HepG2 (cell line): ENCODE measurements around the gene MPZL3. TPM values are rescaled to one million over a fixed set of nuclear protein-coding genes. Genes with fewer than 3 reads are reported as not detected.

Source experiments
- ATAC-seq: fragments of 200-7000 bp; cut with Tn5 transposase; 3 replicates; pipeline ENCODE4 v1.9.1; 2020; ENCODE audit warnings: mild to moderate bottlenecking, moderate library complexity
- BruUV-seq: library from RNA; stranded (reverse); fragments of 400-500 nt; replicated peaks from 2 replicates; lab custom pipeline; 2021; lab: Mats Ljungman, UMichigan
- CTCF ChIA-PET: fragments of 300-600 bp; formaldehyde crosslinking; extraction: SDS; loops from one replicate; lab custom pipeline; 2021; ENCODE audit warnings: low total read pairs, inconsistent platforms, low intra/inter-chr PET ratio; lab: Yijun Ruan, JAX
- POLR2A ChIA-PET: fragments of 350-600 bp; sonication (Branson Sonifier 250); formaldehyde crosslinking; loops from one replicate; lab custom pipeline; 2020; ENCODE audit warnings: antibody characterized with exemption, inconsistent platforms; lab: Yijun Ruan, JAX
- DNase-seq: peaks from one replicate; pipeline ENCODE4 v3.0.0-alpha.2; 2015; ENCODE audit warnings: low spot score
- FAIRE-seq: peaks from 3 replicates; lab custom pipeline; 2011; peaks lifted over from hg19 to GRCh38; lab: Jason Lieb, UNC
- H2AFZ ChIP-seq: one replicate; pipeline ENCODE4 v1.6.1; 2011; ENCODE audit warnings: low read length, inconsistent platforms
- H3K27ac ChIP-seq: fragments of 300-600 bp; 3 replicates; pipeline ENCODE4 v1.8.0; 2011; ENCODE audit warnings: mixed run types, mild to moderate bottlenecking, mixed read lengths, low read length, inconsistent platforms; ENCODE audit not compliant: insufficient read depth; ENCODE audit errors: extremely low read length
- H3K27me3 ChIP-seq, 2 experiments: fragments of 200-600 bp in 1 of 2; 2 replicates in 1 of 2; 3 replicates in 1 of 2; pipeline versions ENCODE4 v1.6.0 to v1.8.0; 2011; ENCODE audit warnings: low read length in 2 of 2, mild to moderate bottlenecking in 2 of 2, moderate library complexity in 2 of 2, inconsistent platforms in 1 of 2; ENCODE audit not compliant: insufficient read depth in 2 of 2, control insufficient read depth in 1 of 2
- H3K36me3 ChIP-seq, 2 experiments: fragments of 200-600 bp in 1 of 2; replicated peaks in 1 of 2; 2 replicates in 1 of 2; 3 replicates in 1 of 2; pipeline versions ENCODE4 v1.5.1 to v1.8.0; 2011; ENCODE audit warnings: low read length in 2 of 2, inconsistent platforms in 1 of 2; ENCODE audit not compliant: insufficient read depth in 2 of 2, control insufficient read depth in 1 of 2
- H3K4me1 ChIP-seq: 2 replicates; pipeline ENCODE4 v1.5.1; 2012; ENCODE audit warnings: low read length, inconsistent platforms; ENCODE audit not compliant: insufficient read depth
- H3K4me2 ChIP-seq: 2 replicates; pipeline ENCODE4 v1.6.0; 2011; ENCODE audit warnings: low read depth, low read length, inconsistent platforms
- H3K4me3 ChIP-seq, 3 experiments: fragments of 200-600 bp in 1 of 3; sonication (generic), shearing (Covaris generic) in 1 of 3; replicated peaks in 1 of 3; 2 replicates each; pipeline ENCODE4 v1.5.1; 2011 to 2016; ENCODE audit warnings: low read length in 3 of 3, inconsistent platforms in 2 of 3, low read depth in 2 of 3, mild to moderate bottlenecking in 2 of 3, control low read depth in 1 of 3, mixed read lengths in 1 of 3; ENCODE audit not compliant: insufficient read depth in 1 of 3
- H3K79me2 ChIP-seq: one replicate; pipeline ENCODE4 v1.6.1; 2011; ENCODE audit warnings: low read length, inconsistent platforms; ENCODE audit not compliant: insufficient read depth
- H3K9ac ChIP-seq: 2 replicates; pipeline ENCODE4 v1.6.0; 2011; ENCODE audit warnings: mild to moderate bottlenecking, low read depth, low read length, inconsistent platforms; ENCODE audit not compliant: insufficient read depth
- H3K9me3 ChIP-seq: 2 replicates; pipeline ENCODE4 v1.5.1; 2012; ENCODE audit warnings: mild to moderate bottlenecking, low read length
- H4K20me1 ChIP-seq: 2 replicates; pipeline ENCODE4 v1.6.0; 2011; ENCODE audit warnings: inconsistent platforms, mild to moderate bottlenecking, low read length, moderate library complexity; ENCODE audit not compliant: insufficient read depth
- PCBP2 ChIP-seq: fragments of 200-400 bp; formaldehyde crosslinking; optimal IDR thresholded peaks from 2 replicates; pipeline ENCODE3; 2018; ENCODE audit warnings: low read length, low read depth; ENCODE audit not compliant: poor library complexity, severe bottlenecking
- RFXAP ChIP-seq: sonication (generic); formaldehyde crosslinking; IDR thresholded peaks from 2 replicates; pipeline ENCODE4 v1.4.0; 2020; ENCODE audit warnings: missing genetic modification reagents, borderline replicate concordance
- SALL2 ChIP-seq: sonication (generic); formaldehyde crosslinking; IDR thresholded peaks from 2 replicates; pipeline ENCODE4 v1.8.1; 2023; ENCODE audit warnings: mild to moderate bottlenecking, missing genetic modification reagents, inconsistent platforms
- ZGPAT ChIP-seq: IDR thresholded peaks from 2 replicates; pipeline ENCODE4 v1.6.1; 2016; ENCODE audit warnings: mild to moderate bottlenecking
- ZNF24 ChIP-seq: fragments of 450-650 bp; IDR thresholded peaks from 2 replicates; pipeline ENCODE4 v1.6.1; 2017; ENCODE audit warnings: antibody characterized with exemption, mild to moderate bottlenecking
- ZNF383 ChIP-seq: sonication (generic); formaldehyde crosslinking; IDR thresholded peaks from 2 replicates; pipeline ENCODE4 v1.4.0; 2020; ENCODE audit warnings: missing genetic modification reagents, mild to moderate bottlenecking, borderline replicate concordance
- ZNF460 ChIP-seq: sonication (generic); formaldehyde crosslinking; IDR thresholded peaks from 2 replicates; pipeline ENCODE4 v1.5.1; 2020; ENCODE audit warnings: missing genetic modification reagents, mild to moderate bottlenecking, borderline replicate concordance
- WGBS: methylation state at CpG from one replicate; pipeline ENCODE4 v1.1.6; 2017; ENCODE audit warnings: low lambda C conversion rate; 5-methylcytosine and 5-hydroxymethylcytosine counted together
- in situ Hi-C: cut with HindIII; loops from 2 replicates; pipeline ENCODE4 v1.10.0; 2017; ENCODE audit warnings: low pct_unique_long_range_greater_than_20kb; ENCODE audit not compliant: extremely low pct_ligation_motif_present
- intact Hi-C: fragments of 100-400 bp; cut with micrococcal nuclease; formaldehyde crosslinking; loops from one replicate; pipeline ENCODE4 v1.10.0; 2022; ENCODE audit not compliant: unreplicated experiment
- polyA plus RNA-seq, 8 experiments: library from polyadenylated mRNA; depleted of rRNA in 3 of 8; stranded (reverse) in 7 of 8; unstranded in 1 of 8; fragments of >200 nt; fragmentation: Illumina TruSeq in 4 of 8; extraction: Trizol in 4 of 8; gene quantifications; 2 replicates each; pipeline versions ENCODE4 v1.2.1 to v1.2.3, GENCODE V29; 2011 to 2016; ENCODE audit warnings: low read depth in 4 of 8, missing spikeins in 1 of 8, mixed read lengths in 1 of 8; ENCODE audit not compliant: insufficient read depth in 1 of 8
- total RNA-seq, 5 experiments: library from RNA; depleted of rRNA; stranded (reverse); fragments of >200 nt; fragmentation: Illumina TruSeq; extraction: Trizol; gene quantifications; 2 replicates each; pipeline ENCODE4 v1.2.3, GENCODE V29; 2016; ENCODE audit warnings: low read depth in 1 of 5

MPZL3 gene
- total and polyA plus RNA-seq, 2 of the 13 experiments (the other 11 are each of a cell fraction or from before 2014, with no cell fraction given) = 5.3 to 9.3 TPM

DNA sequence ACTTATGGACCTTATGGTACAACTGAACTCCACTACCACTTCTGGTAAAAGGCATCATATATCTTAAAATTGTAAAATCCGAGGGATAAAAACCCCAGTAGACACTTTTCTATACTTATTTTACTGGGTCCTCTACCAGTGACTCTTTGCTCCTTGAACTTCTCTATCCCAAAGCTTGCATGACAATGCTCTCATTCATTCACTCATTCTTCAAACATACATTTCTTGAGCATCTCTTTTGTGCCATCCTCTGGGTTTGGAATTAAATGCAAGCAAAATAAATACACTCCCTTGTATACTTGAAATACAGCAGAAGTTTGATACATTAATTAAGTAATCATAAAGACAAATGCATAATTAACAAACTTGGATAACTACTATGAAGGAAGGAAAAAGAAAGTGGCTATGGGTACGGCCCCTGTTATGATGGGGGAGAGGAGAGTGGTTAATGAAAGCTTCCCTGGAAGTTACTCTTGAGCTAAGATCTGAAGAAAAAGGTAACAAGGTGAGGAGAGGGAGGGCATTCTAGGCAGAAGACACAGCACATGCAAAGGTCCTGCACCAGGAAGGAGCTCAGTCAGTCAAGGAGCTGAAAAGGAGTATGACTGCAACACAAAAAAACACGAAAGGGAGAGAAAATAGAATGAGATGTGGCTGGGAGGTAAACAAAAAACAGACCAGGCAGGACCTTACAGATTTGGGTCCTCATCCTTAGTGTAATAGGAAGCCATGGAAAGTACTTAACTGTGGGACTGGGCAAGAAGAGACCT, 8.0 kb downstream of the MPZL3 start:
- Histone ChIP-seq H3K9me3 (no peaks in the 10 kb centered on the region), H3K4me3 (no peak overlapping the region), H3K36me3 (0 out of 5 replicates have a peak, but pooled peaks cover 0 to 5% of the 10 kb centered on the region in 2 experiments), H3K9ac (no peak overlapping the region), H3K4me2 (no peak overlapping the region), H2AFZ (no peak overlapping the region), H3K27me3 (no peaks in the 10 kb centered on the region), H3K27ac (no peak overlapping the region), H3K79me2 (peaks cover 3% of the 10 kb centered on the region), H3K4me1 (peaks cover 51% of the 10 kb centered on the region), H4K20me1 (no peaks in the 10 kb centered on the region)
- FAIRE-seq = no peak
- TF ChIP-seq PCBP2 (no peak), ZNF24 (peak; percentile 38; the same call in 1 of the 2 replicates), RFXAP (CRISPR knock-in tag) (no peak)
- BruUV-seq = no TSS peak
- CTCF ChIA-PET = no interaction called here
- POLR2A ChIA-PET = no interaction called here
- intact Hi-C loops (no loop called here), in situ Hi-C loops (no loop called here)
- WGBS = 70% methylated on average over 3 of the region's 3 CpGs
- no peak for DNase-seq
- ATAC-seq = no peak

GRCh38 chr11:118243161-118243560, 9.0 kb downstream of the MPZL3 start:
- FAIRE-seq (no peak), ATAC-seq (no peak), DNase-seq (no peak)
- Histone ChIP-seq H3K9me3 (no peaks in the 10 kb centered on the region), H3K4me2 (no peak overlapping the region), H4K20me1 (no peaks in the 10 kb centered on the region), H3K36me3 (0 out of 5 replicates have a peak, but pooled peaks cover 0 to 7% of the 10 kb centered on the region in 2 experiments), H2AFZ (no peak overlapping the region), H3K9ac (no peak overlapping the region), H3K27ac (no peak overlapping the region), H3K4me1 (peaks cover 51% of the 10 kb centered on the region), H3K79me2 (peaks cover 3% of the 10 kb centered on the region), H3K4me3 (no peak overlapping the region), H3K27me3 (no peaks in the 10 kb centered on the region)
- intact Hi-C loops = no loop called here
- TF ChIP-seq ZNF460 (CRISPR knock-in tag) (no peak), ZGPAT (CRISPR knock-in tag) (no peak), ZNF383 (CRISPR knock-in tag) (no peak), SALL2 (CRISPR knock-in tag) (no peak)
- no TSS peak for BruUV-seq
- in situ Hi-C loops = no loop called here
- whole genome bisulfite sequencing = 91% methylated on average over 7 of the region's 8 CpGs
- ChIA-PET CTCF (no interaction called here), POLR2A (no interaction called here)
